Measurements from ENCODE around the gene C1orf87.

Gene C1orf87

DNA sequence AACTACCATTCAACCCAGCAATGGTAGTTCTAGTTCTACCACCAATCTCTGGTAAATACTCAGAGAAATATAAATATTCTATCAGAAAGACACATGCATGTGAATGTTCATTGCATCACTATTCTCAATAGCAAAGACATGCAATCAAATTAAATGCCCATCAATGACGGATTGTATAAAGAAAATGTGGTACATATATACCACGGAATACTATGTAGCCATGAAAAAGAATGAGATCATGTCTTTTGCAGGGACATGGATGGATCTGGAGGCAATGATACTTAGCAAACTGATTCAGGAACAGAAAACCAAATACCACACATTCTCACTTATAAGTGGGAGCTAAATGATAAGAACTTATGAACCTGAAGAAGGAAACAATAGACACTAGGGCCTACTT lies 37.5 kb upstream of the C1orf87 start:
- TF ChIP-seq, protein P1, sequence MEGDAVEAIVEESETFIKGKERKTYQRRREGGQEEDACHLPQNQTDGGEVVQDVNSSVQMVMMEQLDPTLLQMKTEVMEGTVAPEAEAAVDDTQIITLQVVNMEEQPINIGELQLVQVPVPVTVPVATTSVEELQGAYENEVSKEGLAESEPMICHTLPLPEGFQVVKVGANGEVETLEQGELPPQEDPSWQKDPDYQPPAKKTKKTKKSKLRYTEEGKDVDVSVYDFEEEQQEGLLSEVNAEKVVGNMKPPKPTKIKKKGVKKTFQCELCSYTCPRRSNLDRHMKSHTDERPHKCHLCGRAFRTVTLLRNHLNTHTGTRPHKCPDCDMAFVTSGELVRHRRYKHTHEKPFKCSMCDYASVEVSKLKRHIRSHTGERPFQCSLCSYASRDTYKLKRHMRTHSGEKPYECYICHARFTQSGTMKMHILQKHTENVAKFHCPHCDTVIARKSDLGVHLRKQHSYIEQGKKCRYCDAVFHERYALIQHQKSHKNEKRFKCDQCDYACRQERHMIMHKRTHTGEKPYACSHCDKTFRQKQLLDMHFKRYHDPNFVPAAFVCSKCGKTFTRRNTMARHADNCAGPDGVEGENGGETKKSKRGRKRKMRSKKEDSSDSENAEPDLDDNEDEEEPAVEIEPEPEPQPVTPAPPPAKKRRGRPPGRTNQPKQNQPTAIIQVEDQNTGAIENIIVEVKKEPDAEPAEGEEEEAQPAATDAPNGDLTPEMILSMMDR (IDR thresholded peaks at IDR 0.05; ENCODE audit: extremely low read depth, missing control alignments): no peak
- DNase-seq (ENCODE audit: low spot score): no peak

DNA sequence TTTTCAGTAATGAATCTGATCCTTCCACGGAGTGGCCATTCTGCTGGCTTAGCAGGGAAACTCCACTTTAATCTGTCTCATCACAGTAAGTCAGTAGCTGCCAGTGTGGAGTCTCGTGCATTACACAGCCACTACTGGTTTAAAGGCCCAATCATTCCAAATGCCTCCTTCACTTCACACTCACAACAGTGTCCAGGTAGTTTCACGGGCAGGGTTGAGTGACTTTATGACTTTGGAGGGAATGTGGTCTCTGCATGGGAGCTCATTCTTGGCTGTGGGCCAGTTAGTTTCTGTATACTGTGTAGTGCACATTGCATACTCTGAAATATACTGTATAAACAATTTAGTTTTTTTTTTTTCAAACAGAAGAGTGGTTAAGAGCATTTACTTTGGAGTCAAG lies 34.6 kb upstream of the C1orf87 start:
- no peak for DNase-seq (ENCODE audit: low spot score)
- TF ChIP-seq, protein P1 (IDR thresholded peaks at IDR 0.05; ENCODE audit: extremely low read depth, missing control alignments): no peak

DNA sequence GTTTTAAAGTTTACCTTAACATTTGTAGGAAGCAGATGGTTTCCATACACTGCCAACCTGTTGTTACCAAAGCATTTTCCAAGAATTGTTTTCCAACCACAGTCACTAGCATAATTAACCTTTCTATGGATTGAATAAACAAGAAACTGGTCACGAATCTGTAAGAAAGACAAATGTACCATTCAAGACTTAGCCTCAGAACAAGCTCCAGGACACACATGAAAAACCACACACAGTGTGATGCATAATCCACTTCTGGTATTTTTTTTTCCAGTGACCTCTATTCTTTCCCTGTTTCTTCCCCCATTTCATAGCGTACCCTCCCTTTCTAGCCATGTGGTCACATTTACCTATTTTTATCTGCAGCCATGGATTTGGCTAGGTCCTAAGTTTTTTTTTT lies 29.6 kb upstream of the C1orf87 start:
- no peak for DNase-seq (ENCODE audit: low spot score)
- TF ChIP-seq, protein P1 (IDR thresholded peaks at IDR 0.05; ENCODE audit: extremely low read depth, missing control alignments): no peak

DNA sequence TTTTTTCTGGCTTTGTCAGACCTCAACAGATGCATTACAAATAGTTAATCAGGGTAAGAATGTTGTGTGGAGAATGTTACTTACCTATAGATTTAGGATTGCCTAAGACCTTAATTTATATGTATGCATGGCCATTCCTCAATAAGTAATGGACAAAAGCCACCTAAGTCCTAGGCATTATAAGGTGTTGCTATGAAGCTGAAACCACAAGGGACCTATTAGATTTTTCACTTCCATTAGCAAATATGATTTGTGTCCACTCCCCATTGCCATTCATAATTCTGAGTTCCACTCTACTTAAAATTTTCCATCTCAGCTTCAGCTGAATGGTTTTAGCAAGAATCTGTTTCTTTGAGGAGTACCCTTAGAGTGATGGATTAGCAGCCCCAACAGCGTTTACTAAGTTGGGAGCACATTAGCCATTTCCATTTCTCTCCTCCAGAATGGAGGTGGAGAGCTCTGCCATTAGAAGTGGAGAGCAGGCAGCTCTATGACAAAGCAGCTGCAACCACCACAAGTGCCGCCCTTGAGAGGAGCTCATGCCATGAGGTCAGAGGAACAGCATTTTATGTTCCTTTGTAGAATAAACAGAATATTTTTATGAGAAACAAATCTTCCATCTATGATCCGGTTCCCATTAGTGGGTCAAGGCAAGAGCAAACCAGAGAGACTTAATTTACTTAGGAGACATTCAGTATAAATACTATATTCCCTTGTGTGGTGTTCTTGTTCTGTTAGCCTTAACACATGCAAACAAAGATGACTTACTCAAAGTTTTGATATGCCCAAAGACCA lies 28.9 kb upstream of the C1orf87 start:
- TF ChIP-seq, protein P1 (IDR thresholded peaks at IDR 0.05; ENCODE audit: extremely low read depth, missing control alignments): no peak
- no peak for DNase-seq (ENCODE audit: low spot score)

DNA sequence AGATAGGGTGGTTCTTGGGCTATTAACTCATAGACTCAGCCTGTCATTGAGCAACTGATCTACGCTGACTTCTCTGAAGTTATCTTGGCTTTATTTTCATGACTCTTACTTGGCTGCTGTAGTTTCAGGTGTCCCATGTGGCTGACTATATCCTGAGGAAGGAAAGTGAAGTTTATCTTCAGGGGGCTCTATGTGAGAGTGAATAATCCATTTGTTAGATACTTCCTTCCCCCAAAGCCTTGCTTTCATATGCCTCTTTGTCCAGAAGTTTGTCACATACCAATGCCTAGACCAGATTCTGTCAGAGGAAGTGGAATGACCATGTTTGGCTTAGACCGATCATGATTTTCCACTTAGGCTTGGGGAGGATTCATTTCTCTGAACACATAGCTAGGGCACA lies 27.9 kb upstream of the C1orf87 start:
- no peak for DNase-seq (ENCODE audit: low spot score)
- TF ChIP-seq, protein P1 (IDR thresholded peaks at IDR 0.05; ENCODE audit: extremely low read depth, missing control alignments): no peak

DNA sequence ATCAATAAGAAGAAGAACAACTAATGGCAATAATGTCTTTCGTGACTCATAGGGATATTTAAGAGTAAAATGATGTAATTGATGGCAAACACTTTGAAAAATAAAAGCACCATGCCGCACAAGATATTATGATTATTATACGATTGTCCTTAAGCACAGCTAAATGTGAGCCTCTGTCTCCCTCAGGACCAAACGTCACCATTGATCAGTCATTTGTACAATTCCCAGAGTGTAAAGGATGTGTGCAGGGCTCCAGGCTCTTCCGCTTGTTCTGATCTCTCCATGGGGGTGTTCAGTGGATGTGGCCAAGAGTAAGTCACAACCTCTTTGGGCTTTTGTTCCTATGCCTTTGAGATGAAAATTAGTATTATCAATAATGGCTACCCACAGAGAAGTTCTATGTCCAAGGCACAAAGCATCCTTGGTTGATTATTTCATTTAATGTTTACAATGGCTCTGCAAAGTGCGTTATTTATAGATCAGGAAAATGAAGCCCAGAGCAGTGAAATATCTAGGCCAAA lies 17.7 kb upstream of the C1orf87 start:
- TF ChIP-seq, protein P1 (IDR thresholded peaks at IDR 0.05; ENCODE audit: extremely low read depth, missing control alignments): no peak
- DNase-seq (ENCODE audit: low spot score): no peak

DNA sequence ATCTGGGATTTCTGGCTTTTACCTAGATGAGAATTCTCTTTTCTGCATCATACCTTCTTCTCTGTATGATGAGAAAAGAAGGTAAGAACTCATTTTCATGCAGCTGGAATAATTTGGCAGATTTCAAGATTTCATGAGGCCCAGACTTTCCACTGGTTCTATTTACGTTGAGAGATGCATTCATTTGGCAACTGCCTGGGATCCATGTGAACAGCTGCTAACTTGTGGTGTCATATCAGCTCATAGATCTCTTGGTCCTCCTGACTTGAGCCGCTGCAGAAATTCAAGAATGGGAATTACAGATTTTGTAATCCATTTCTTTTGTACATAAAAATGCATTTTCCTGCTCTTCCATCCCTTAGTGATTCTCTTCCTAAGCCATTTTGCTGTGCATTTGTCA lies 17.1 kb upstream of the C1orf87 start:
- TF ChIP-seq, protein P1 (IDR thresholded peaks at IDR 0.05; ENCODE audit: extremely low read depth, missing control alignments): no peak
- DNase-seq (ENCODE audit: low spot score): no peak
